Measurements from ENCODE around the gene MYO7B.

MYO7B gene

GRCh38 chr2:127623388-127624319 is 88.2 kb downstream of the MYO7B start:
- no peak for DNase-seq (ENCODE audit: low read depth in 2 of 3, low spot score in 1 of 3)

DNA sequence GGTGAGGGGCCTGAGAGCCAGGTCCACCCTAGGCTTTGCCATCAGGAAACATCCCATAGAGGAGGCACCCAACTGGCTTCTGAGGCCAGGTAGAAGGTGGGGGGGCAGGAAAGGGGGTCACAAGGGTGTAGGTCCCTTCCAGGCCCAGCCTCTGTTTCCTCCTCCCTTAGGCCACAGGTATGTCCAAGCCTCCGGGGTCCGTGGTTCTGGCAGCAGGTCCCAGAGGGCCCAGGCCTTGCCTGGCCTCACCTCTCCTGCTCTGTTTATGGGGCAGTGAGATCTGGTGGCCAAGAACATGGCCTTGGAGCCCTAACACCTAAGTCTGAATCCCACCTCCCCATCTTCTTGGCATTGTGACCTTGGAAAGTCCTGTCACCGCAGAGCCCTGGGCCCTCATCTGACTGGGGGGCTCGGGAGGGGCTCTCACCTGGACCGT is 88.9 kb downstream of the MYO7B start:
- no peak for DNase-seq (ENCODE audit: low read depth in 2 of 3, low spot score in 1 of 3)

- DNase-seq (ENCODE audit: low read depth in 2 of 3, low spot score in 1 of 3): no peak
Observed at GRCh38 chr2:127624756-127625571, 89.5 kb downstream of the MYO7B start.

DNA sequence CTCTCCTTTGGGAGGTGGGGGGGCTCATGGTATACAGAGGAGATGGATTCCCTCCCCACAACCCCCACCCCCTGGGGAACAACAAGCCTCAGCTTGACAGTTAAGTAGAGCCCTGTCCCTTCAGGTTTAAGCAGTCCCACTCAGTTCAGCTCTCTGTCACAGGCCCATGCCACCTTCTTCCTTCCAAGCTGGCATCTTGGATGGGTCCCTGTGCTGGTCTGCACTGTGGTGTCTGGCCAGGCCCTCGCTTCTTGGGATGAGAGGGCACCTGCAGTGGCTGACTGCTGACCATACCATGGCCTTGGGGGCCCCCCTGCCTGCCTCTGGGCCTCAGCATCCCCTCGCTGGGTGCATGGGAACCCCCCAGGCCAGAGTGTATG is 90.1 kb downstream of the MYO7B start:
- DNase-seq (ENCODE audit: low read depth in 2 of 3, low spot score in 1 of 3): no peak

GRCh38 chr2:127626175-127626574 is 90.7 kb downstream of the MYO7B start:
- DNase-seq (ENCODE audit: low read depth in 2 of 3, low spot score in 1 of 3): no peak

DNA sequence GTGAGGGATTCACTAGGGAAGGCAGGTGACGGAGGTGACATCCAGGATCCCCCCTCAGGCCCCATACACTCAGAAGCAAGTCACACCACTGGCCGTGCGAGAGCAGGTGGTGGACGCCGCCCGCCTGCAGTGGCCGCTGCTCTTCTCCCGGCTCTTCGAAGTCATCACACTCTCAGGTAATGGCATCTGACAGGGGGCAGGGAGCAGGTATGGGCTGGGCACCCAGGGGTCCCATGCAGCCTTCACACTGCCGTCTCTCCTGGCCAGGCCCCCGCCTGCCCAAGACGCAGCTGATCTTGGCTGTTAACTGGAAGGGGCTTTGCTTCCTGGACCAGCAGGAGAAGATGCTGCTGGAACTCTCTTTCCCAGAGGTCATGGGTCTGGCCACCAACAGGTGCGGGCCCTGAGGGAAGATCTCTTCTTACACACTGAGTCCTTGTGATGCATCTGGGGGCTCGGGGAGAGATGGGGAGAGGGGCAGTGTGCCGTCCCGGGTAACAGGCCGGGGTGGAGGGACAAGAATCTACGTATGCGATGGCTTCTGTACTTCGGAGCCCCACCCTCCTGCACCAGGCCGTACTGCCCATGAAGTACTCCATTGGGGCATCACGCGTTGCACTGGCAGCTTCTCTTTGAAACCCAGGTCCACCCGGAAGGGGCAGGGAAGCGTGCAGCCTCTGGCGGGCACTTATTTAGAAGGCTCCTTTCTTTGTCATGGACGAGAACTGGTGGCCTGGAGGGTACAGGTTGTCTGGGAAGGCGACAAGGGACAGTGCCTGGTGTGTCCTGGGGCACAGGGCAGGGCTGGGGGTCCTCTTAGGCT is 91.6 kb downstream of the MYO7B start:
- DNase-seq (ENCODE audit: low read depth in 2 of 3, low spot score in 1 of 3): no peak

DNA sequence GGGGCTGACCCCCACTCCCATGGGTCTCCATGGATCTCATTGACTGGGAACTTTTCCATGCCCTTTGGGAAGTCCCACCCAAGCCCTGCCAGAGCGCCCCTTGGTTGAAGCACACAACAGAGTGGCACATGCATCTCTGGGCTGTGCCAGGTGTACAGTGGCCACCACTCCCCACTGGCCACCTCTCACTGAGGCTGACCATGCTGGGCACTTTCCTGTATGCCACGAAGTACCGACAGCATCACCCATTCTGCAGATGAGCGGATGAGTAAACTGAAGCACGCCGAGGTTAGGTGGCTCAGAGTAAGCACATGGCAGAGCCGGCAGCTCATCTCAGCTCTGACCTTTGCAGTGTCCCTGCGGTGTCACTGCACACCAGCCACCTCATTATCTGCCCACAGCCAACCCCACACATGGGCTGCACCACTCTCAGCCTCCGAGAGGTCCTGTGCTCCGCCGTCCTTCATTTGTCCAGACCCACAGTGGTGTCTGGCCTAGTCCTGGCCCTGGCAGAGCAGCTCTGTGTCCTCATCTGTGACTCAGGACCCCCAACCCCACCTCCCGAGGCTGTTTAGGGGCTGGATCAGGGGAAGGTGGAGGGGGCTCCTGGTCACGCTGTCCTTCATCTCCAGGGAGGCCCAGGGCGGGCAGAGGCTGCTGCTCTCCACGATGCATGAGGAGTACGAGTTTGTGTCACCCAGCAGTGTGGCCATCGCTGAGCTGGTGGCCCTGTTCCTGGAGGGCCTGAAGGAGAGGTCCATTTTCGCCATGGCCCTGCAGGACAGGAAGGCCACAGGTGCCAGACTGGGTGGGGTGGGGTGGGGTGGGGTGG is 92.5 kb downstream of the MYO7B start:
- no peak for DNase-seq (ENCODE audit: low read depth in 2 of 3, low spot score in 1 of 3)

DNA sequence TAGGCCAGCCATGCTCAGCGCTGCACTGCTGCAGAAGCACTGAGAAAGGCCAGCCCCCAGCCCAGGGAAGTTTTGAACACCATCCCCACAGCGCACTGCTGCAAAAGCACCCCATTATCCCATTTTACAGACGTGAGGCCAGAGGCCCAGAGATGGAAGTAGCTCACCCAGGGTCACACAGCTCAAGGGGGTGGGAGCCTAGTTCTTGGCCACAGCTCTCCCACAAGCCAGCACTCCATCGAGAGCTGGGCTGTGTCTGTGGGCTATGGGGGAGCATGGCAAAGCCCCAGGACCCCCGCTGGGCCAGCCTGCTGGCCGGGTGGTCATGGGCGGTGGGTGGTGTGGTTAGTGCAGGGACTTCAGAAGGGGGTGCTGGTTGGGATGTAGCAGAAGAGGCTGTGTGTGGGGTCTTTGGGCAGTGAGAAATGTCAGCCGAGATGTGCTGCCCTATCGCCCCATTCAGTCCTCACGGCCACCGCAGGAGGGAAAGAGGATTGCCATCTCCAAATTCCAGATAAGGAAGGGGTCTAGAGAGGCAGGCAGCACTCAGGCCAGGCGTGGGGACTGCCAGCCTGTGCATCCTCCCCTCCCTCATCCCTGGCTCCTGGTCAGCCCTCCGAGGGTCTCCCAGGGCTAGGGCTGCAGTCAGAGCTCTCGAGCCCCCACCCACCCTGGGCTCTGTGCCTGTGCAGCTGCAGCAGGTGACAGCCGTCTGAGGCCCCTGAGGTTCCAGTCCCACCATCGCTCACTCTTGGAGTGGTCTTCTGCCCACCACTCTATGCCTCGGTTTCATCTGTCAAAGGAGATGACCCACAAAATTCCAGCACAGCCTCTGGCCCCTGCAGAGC is 93.5 kb downstream of the MYO7B start:
- DNase-seq (ENCODE audit: low read depth in 2 of 3, low spot score in 1 of 3): no peak

DNA sequence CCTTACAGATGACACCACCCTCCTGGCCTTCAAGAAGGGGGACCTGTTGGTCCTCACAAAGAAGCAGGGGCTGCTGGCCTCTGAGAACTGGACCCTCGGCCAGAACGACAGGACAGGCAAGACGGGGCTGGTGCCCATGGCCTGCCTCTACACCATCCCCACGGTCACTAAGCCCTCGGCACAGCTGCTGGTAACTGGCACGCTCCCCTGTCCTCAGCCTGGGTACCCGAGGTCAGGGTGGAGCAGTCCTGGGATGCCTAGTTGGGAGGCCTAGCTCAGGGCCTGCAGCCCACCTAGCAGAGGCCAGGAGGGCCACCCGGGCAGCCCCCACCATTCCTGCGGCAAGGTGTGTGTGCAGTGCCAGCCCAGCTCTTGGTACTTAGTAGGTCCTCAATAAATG is 94.2 kb downstream of the MYO7B start:
- DNase-seq (ENCODE audit: low read depth in 2 of 3, low spot score in 1 of 3): no peak

DNA sequence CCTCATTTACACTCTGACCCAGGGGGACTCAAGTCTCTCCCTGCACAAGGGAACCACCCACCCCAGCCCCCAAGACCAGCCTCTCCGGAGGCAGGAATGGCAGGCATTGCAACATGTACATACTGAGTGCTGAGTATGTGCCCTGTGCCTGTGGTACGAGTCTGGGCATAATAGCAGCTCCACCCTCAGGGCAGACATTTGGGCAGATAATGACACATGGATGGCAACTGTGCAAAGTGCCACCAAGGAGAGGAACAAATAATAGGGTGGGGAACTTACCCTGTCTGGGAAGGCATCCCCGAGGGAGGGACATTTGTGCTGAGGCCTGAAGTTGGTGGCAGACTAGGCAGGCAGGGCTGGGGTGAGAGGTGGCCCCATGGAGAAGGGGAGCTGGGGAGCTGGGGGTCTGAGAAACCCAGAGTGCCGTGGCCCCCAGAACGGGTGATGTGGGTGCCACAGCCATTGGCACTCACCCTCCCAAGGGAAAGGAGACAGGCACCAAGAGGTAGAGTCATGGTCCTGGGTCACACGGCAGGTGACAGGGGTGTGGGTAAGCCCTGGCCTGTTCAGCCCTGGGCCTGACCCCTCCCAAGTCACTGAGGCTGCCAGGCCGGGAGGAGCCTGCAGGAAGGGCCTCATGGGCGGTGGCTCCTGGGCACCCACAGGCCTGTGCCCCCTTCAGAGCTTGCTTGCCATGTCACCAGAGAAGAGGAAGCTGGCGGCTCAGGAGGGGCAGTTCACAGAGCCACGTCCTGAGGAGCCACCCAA is 94.8 kb downstream of the MYO7B start:
- DNase-seq (ENCODE audit: low read depth in 2 of 3, low spot score in 1 of 3): no peak

- DNase-seq (ENCODE audit: low read depth in 2 of 3, low spot score in 1 of 3): no peak
Observed at GRCh38 chr2:127630864-127631540, 95.5 kb downstream of the MYO7B start.

DNA sequence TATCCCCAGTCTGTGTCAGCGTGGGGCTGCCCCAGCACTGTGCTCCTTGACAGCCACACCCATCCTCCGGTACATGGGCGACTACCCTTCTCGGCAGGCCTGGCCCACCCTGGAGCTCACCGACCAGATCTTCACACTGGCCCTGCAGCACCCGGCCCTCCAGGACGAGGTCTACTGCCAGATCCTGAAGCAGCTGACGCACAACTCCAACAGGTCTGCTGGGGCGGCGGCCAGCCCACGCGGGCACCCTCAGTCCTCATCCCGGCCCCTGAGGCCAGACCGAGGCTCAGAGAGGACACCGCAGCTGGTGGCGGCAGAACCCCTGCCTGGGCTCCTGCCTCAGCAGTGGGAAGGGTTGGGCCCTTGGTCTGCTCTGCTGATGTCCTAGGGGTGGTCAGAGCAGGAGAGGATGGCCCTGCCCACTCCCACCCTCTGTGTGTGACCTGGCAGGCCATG is 96.1 kb downstream of the MYO7B start:
- no peak for DNase-seq (ENCODE audit: low read depth in 2 of 3, low spot score in 1 of 3)

- DNase-seq (ENCODE audit: low read depth in 2 of 3, low spot score in 1 of 3): no peak
Observed at GRCh38 chr2:127631997-127632581, 96.6 kb downstream of the MYO7B start.

- DNase-seq (ENCODE audit: low read depth in 2 of 3, low spot score in 1 of 3): no peak
Observed at GRCh38 chr2:127632592-127633489, 97.4 kb downstream of the MYO7B start.

GRCh38 chr2:127633556-127634065 is 98.1 kb downstream of the MYO7B start:
- no peak for DNase-seq (ENCODE audit: low read depth in 2 of 3, low spot score in 1 of 3)

DNA sequence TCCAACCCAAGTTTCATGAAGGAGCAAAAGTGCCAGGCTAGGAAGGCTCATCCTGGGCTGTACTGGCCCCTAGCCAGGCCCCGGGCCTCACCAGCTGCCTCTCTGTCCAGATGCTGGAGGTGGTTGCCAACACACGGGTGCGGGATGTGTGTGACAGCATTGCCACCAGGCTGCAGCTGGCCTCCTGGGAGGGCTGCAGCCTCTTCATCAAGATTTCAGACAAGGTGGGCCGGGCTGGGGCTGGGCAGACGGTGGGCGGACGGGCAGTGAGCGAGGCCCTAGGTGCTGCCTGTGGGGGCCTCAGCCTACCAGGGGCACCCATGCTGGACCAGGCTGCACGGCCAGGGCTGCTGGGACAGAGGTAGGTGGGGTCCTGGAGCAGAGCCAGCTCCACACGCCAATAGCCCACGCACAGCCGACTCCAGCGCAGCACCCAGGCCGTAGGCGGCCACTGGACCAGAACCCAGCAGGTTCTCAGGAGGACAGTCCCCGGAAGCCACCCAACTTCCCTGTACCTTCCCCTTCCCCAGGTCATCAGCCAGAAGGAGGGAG is 98.7 kb downstream of the MYO7B start:
- no peak for DNase-seq (ENCODE audit: low read depth in 2 of 3, low spot score in 1 of 3)

All from stimulated activated CD4-positive, alpha-beta T cell treated with anti-CD3 and anti-CD28 coated beads, Interleukin-12 subunit alpha, Interleukin-12 subunit beta, amount 100 ng/mL, for 48 hours (primary cell).